ENCODE data around the gene R3HCC1L. TPM values are rescaled to one million over a fixed set of nuclear protein-coding genes. Genes with fewer than 3 reads are reported as not detected.

The R3HCC1L gene
- polyA plus RNA-seq, 3 donors: 21.6 to 25.0 (median 22.6) TPM

GRCh38 chr10:98257961-98258360, 123.5 kb downstream of the R3HCC1L start:
- DNase-seq (ENCODE audit: low read depth in 3 of 3, low spot score in 2 of 3): no peak

GRCh38 chr10:98258683-98259454, 124.4 kb downstream of the R3HCC1L start:
- DNase-seq (ENCODE audit: low read depth in 3 of 3, low spot score in 2 of 3): no peak

- no peak for DNase-seq (ENCODE audit: low read depth in 3 of 3, low spot score in 2 of 3)
Observed at GRCh38 chr10:98259606-98260315, 125.3 kb downstream of the R3HCC1L start.

GRCh38 chr10:98260350-98260749, 125.9 kb downstream of the R3HCC1L start:
- no peak for DNase-seq (ENCODE audit: low read depth in 3 of 3, low spot score in 2 of 3)

GRCh38 chr10:98260752-98261151, 126.3 kb downstream of the R3HCC1L start:
- DNase-seq (ENCODE audit: low read depth in 3 of 3, low spot score in 2 of 3): no peak

- no peak for DNase-seq (ENCODE audit: low read depth in 3 of 3, low spot score in 2 of 3)
Observed at GRCh38 chr10:98261436-98262277, 127.2 kb downstream of the R3HCC1L start.

- DNase-seq (ENCODE audit: low read depth in 3 of 3, low spot score in 2 of 3): no peak
Observed at GRCh38 chr10:98262571-98262970, 128.1 kb downstream of the R3HCC1L start.

- DNase-seq (ENCODE audit: low read depth in 3 of 3, low spot score in 2 of 3): no peak
Observed at GRCh38 chr10:98263088-98263487, 128.6 kb downstream of the R3HCC1L start.

GRCh38 chr10:98264378-98265065, 130.1 kb downstream of the R3HCC1L start:
- no peak for DNase-seq (ENCODE audit: low read depth in 3 of 3, low spot score in 2 of 3)

GRCh38 chr10:98265403-98266378, 131.2 kb downstream of the R3HCC1L start:
- DNase-seq (ENCODE audit: low read depth in 3 of 3, low spot score in 2 of 3): no peak

- DNase-seq (ENCODE audit: low read depth in 3 of 3, low spot score in 2 of 3): no peak
Observed at GRCh38 chr10:98266647-98267046, 132.2 kb downstream of the R3HCC1L start.

- no peak for DNase-seq (ENCODE audit: low read depth in 3 of 3, low spot score in 2 of 3)
Observed at GRCh38 chr10:98267069-98267893, 132.8 kb downstream of the R3HCC1L start.

GRCh38 chr10:98267894-98268693, 133.6 kb downstream of the R3HCC1L start, which contains the start of gene LOXL4:
TSS of gene LOXL4 (minus strand) at chr10:98268194. CDS start at chr10:98263019, 5,175 bp downstream.
- no peak for DNase-seq (ENCODE audit: low read depth in 3 of 3, low spot score in 2 of 3)

GRCh38 chr10:98268694-98269431, 134.4 kb downstream of the R3HCC1L start:
- DNase-seq (ENCODE audit: low read depth in 3 of 3, low spot score in 2 of 3): no peak

- no peak for DNase-seq (ENCODE audit: low read depth in 3 of 3, low spot score in 2 of 3)
Observed at GRCh38 chr10:98269435-98269912, 135.0 kb downstream of the R3HCC1L start.

GRCh38 chr10:98270073-98270740, 135.8 kb downstream of the R3HCC1L start:
- DNase-seq (ENCODE audit: low read depth in 3 of 3, low spot score in 2 of 3): no peak
